ENCODE results near the gene NDUFA13. TPM values are rescaled to one million over a fixed set of nuclear protein-coding genes. Genes with fewer than 3 reads are reported as not detected.

The NDUFA13 gene
- polyA plus RNA-seq, 1 of the 3 experiments (the other 2 are of a cell fraction) = 1,828 TPM

GRCh38 chr19:19485161-19485997 is 30.6 kb upstream of the NDUFA13 start:
- H3K9me2 ChIP-seq = no peaks in the 10 kb centered on the region
- H3F3A ChIP-seq (replicated peaks; ENCODE audit: insufficient read depth) = peaks cover 26% of the 10 kb centered on the region
- peak overlapping the region in 1 of 2 experiments; percentile 21; a peak in 3 of 4 replicates for H3K27ac ChIP-seq (ENCODE audit: low read depth in 2 of 2, low read length in 1 of 2)
- H3K9ac ChIP-seq = no peak overlapping the region
- peaks cover 32 to 50% of the 10 kb centered on the region in 2 experiments for H3K4me1 ChIP-seq (ENCODE audit: control insufficient read depth in 1 of 2, insufficient read depth in 2 of 2, low read depth in 1 of 2, low read length in 1 of 2)
- no peaks in the 10 kb centered on the region for H3K36me3 ChIP-seq (replicated peaks in 1 of 2; ENCODE audit: control insufficient read depth in 1 of 2, insufficient read depth in 2 of 2, low read length in 1 of 2)
- no peak for TF ChIP-seq RAD21 (IDR thresholded peaks at IDR 0.05; ENCODE audit: low read length)
- TF ChIP-seq EP300 (IDR thresholded peaks at IDR 0.05; ENCODE audit: borderline replicate concordance in 1 of 2, low read depth in 1 of 2, low read length in 1 of 2) = no peak
- TF ChIP-seq TCF12 (IDR thresholded peaks at IDR 0.05) = no peak
- TF ChIP-seq MAX (IDR thresholded peaks at IDR 0.05; ENCODE audit: low read depth) = no peak
- TF ChIP-seq MXI1 (IDR thresholded peaks at IDR 0.05; ENCODE audit: low read depth, low read length) = no peak
- TF ChIP-seq SMC3 (IDR thresholded peaks at IDR 0.05; ENCODE audit: low read depth, low read length) = no peak
- no peak for TF ChIP-seq REST (IDR thresholded peaks at IDR 0.05; ENCODE audit: low read depth, low read length)
- TF ChIP-seq JUND (IDR thresholded peaks at IDR 0.05) = no peak
- TF ChIP-seq GABPA (IDR thresholded peaks at IDR 0.05; ENCODE audit: low read depth) = no peak
- no peak for TF ChIP-seq FOSL2 (IDR thresholded peaks at IDR 0.05; ENCODE audit: borderline replicate concordance, low read depth)
- no peak for TF ChIP-seq TEAD4 (IDR thresholded peaks at IDR 0.05; ENCODE audit: borderline replicate concordance, insufficient read depth)
- no peaks in the 10 kb centered on the region for H3K9me3 ChIP-seq
- no peaks in the 10 kb centered on the region for H3K27me3 ChIP-seq (ENCODE audit: insufficient read depth)
- CTCF ChIA-PET = interaction anchor here (0.8 to 9.7 kb wide), 3 partner anchors 31 to 339 kb away, joined by 3 to 172 read pairs (median 5); partner anchors contain the start of gene NDUFA13
- DNase-seq = no peak
- peak overlapping the region; percentile 53 for H3K4me2 ChIP-seq
- no peak overlapping the region for H3K4me3 ChIP-seq (ENCODE audit: low read depth in 2 of 2, low read length in 1 of 2)
- H4K20me1 ChIP-seq (ENCODE audit: insufficient read depth) = no peaks in the 10 kb centered on the region
- 81% methylated on average over 10 of the region's 15 CpGs for whole genome bisulfite sequencing (ENCODE audit: low lambda C conversion rate)
- H2AFZ ChIP-seq (ENCODE audit: low read depth) = no peak overlapping the region
- H3K79me2 ChIP-seq (ENCODE audit: insufficient read depth) = peaks cover 56% of the 10 kb centered on the region
- POLR2A ChIA-PET = interaction anchor here (0.9 kb wide), 1 partner anchor 80 kb away, joined by 4 read pairs; the partner anchor contains the start of gene GATAD2A

GRCh38 chr19:19485998-19486290 is 30.1 kb upstream of the NDUFA13 start:
- 94% methylated on average over 5 of the region's 5 CpGs for WGBS (ENCODE audit: low lambda C conversion rate)
- H3K4me3 ChIP-seq (ENCODE audit: low read depth in 2 of 2, low read length in 1 of 2) = no peak overlapping the region
- POLR2A ChIA-PET = no interaction called here
- peaks cover 26% of the 10 kb centered on the region for H3F3A ChIP-seq (replicated peaks; ENCODE audit: insufficient read depth)
- H2AFZ ChIP-seq (ENCODE audit: low read depth) = no peak overlapping the region
- DNase-seq = no peak
- H3K9me2 ChIP-seq = no peaks in the 10 kb centered on the region
- CTCF ChIA-PET = interaction anchor here (0.7 to 9.7 kb wide), 4 partner anchors 47 to 340 kb away, joined by 3 to 172 read pairs (median 7); no protein-coding TSS in a partner anchor
- no peaks in the 10 kb centered on the region for H3K9me3 ChIP-seq
- no peaks in the 10 kb centered on the region for H4K20me1 ChIP-seq (ENCODE audit: insufficient read depth)
- peaks cover 32 to 50% of the 10 kb centered on the region in 2 experiments for H3K4me1 ChIP-seq (ENCODE audit: control insufficient read depth in 1 of 2, insufficient read depth in 2 of 2, low read depth in 1 of 2, low read length in 1 of 2)
- H3K27me3 ChIP-seq (ENCODE audit: insufficient read depth) = no peaks in the 10 kb centered on the region
- peaks cover 56% of the 10 kb centered on the region for H3K79me2 ChIP-seq (ENCODE audit: insufficient read depth)
- no peaks in the 10 kb centered on the region for H3K36me3 ChIP-seq (replicated peaks in 1 of 2; ENCODE audit: control insufficient read depth in 1 of 2, insufficient read depth in 2 of 2, low read length in 1 of 2)
- no peak overlapping the region; the same call in 1 of the 2 replicates for H3K4me2 ChIP-seq
- no peak overlapping the region for H3K9ac ChIP-seq
- H3K27ac ChIP-seq (ENCODE audit: low read depth in 2 of 2, low read length in 1 of 2) = peak overlapping the region; percentile 13 to 21; a peak in 2 of 4 replicates
- TF ChIP-seq CHD2 (IDR thresholded peaks at IDR 0.05; ENCODE audit: low read length, partially characterized antibody) (no peak), SIN3A (IDR thresholded peaks at IDR 0.05; ENCODE audit: borderline replicate concordance, low read depth, low read length) (no peak), RCOR1 (IDR thresholded peaks at IDR 0.05; ENCODE audit: low read length) (no peak), TCF12 (IDR thresholded peaks at IDR 0.05) (no peak), RXRA (IDR thresholded peaks at IDR 0.05; ENCODE audit: borderline replicate concordance, low read depth) (no peak), ZBTB33 (IDR thresholded peaks at IDR 0.05; ENCODE audit: borderline replicate concordance, low read depth) (no peak), FOSL2 (IDR thresholded peaks at IDR 0.05; ENCODE audit: borderline replicate concordance, low read depth) (no peak), USF1 (IDR thresholded peaks at IDR 0.05; ENCODE audit: borderline replicate concordance, low read depth) (no peak), EP300 (IDR thresholded peaks at IDR 0.05; ENCODE audit: borderline replicate concordance in 1 of 2, low read depth in 1 of 2, low read length in 1 of 2) (no peak), CTCF (IDR thresholded peaks at IDR 0.05) (no peak)

All from SK-N-SH (cell line).